Measurements from ENCODE around the gene CELF4.

Gene CELF4

GRCh38 chr18:37435150-37435867, 130.3 kb downstream of the CELF4 start:
- Histone ChIP-seq H3K27ac (ENCODE audit: insufficient read depth in 1 of 2, low read depth in 1 of 2, low read length in 2 of 2, poor library complexity in 1 of 2, severe bottlenecking in 2 of 2) (no peak overlapping the region), H3K4me3 (ENCODE audit: control insufficient read depth in 1 of 7, extremely low read depth in 1 of 7, insufficient read depth in 4 of 7, low read depth in 2 of 7, low read length in 6 of 7) (no peak overlapping the region), H3K36me3 (ENCODE audit: control insufficient read depth in 4 of 4, insufficient read depth in 4 of 4, low read length in 3 of 4) (no peaks in the 10 kb centered on the region), H3K9me3 (ENCODE audit: control extremely low read depth in 1 of 5, control insufficient read depth in 4 of 5, insufficient read depth in 2 of 5, low read depth in 1 of 5, low read length in 4 of 5) (peaks cover 0 to 3% (median 0%) of the 10 kb centered on the region in 5 experiments), H3K4me1 (ENCODE audit: control extremely low read depth in 1 of 4, control insufficient read depth in 4 of 4, insufficient read depth in 4 of 4, low read length in 3 of 4) (peaks cover 0 to 24% (median 11%) of the 10 kb centered on the region in 4 experiments), H3K27me3 (replicated peaks in 2 of 5; ENCODE audit: control insufficient read depth in 4 of 5, insufficient read depth in 5 of 5, low read length in 4 of 5) (no peaks in the 10 kb centered on the region)
- CTCF ChIA-PET, result no interaction called here
- POLR2A ChIA-PET, result no interaction called here
- no peak for DNase-seq
- 87% methylated on average over 4 of the region's 5 CpGs for WGBS (ENCODE audit: insufficient coverage)

GRCh38 chr18:37434161-37434860, 131.3 kb downstream of the CELF4 start:
- POLR2A ChIA-PET, result no interaction called here
- H3K9me3 ChIP-seq (ENCODE audit: control extremely low read depth in 1 of 5, control insufficient read depth in 4 of 5, insufficient read depth in 2 of 5, low read depth in 1 of 5, low read length in 4 of 5), result peaks cover 0 to 3% (median 0%) of the 10 kb centered on the region in 5 experiments
- peaks cover 0 to 28% (median 11%) of the 10 kb centered on the region in 4 experiments for H3K4me1 ChIP-seq (ENCODE audit: control extremely low read depth in 1 of 4, control insufficient read depth in 4 of 4, insufficient read depth in 4 of 4, low read length in 3 of 4)
- H3K27ac ChIP-seq (ENCODE audit: insufficient read depth in 1 of 2, low read depth in 1 of 2, low read length in 2 of 2, poor library complexity in 1 of 2, severe bottlenecking in 2 of 2), result no peak overlapping the region
- WGBS (ENCODE audit: insufficient coverage), result 95% methylated on average over 10 of the region's 13 CpGs
- CTCF ChIA-PET, result interaction anchor here (1.8 kb wide), 1 partner anchor 8 kb away, joined by 6 read pairs; no protein-coding TSS in a partner anchor
- H3K27me3 ChIP-seq (replicated peaks in 2 of 5; ENCODE audit: control insufficient read depth in 4 of 5, insufficient read depth in 5 of 5, low read length in 4 of 5), result no peaks in the 10 kb centered on the region
- H3K4me3 ChIP-seq (ENCODE audit: control insufficient read depth in 1 of 7, extremely low read depth in 1 of 7, insufficient read depth in 4 of 7, low read depth in 2 of 7, low read length in 6 of 7), result no peak overlapping the region
- H3K36me3 ChIP-seq (ENCODE audit: control insufficient read depth in 4 of 4, insufficient read depth in 4 of 4, low read length in 3 of 4), result no peaks in the 10 kb centered on the region
- DNase-seq, result no peak

GRCh38 chr18:37432436-37433195, 133.0 kb downstream of the CELF4 start:
- Histone ChIP-seq H3K9me3 (ENCODE audit: control extremely low read depth in 1 of 5, control insufficient read depth in 4 of 5, insufficient read depth in 2 of 5, low read depth in 1 of 5, low read length in 4 of 5) (peaks cover 0 to 2% (median 0%) of the 10 kb centered on the region in 5 experiments), H3K4me3 (ENCODE audit: control insufficient read depth in 1 of 7, extremely low read depth in 1 of 7, insufficient read depth in 4 of 7, low read depth in 2 of 7, low read length in 6 of 7) (no peak overlapping the region), H3K27ac (ENCODE audit: insufficient read depth in 1 of 2, low read depth in 1 of 2, low read length in 2 of 2, poor library complexity in 1 of 2, severe bottlenecking in 2 of 2) (no peak overlapping the region), H3K36me3 (ENCODE audit: control insufficient read depth in 4 of 4, insufficient read depth in 4 of 4, low read length in 3 of 4) (no peaks in the 10 kb centered on the region), H3K27me3 (replicated peaks in 2 of 5; ENCODE audit: control insufficient read depth in 4 of 5, insufficient read depth in 5 of 5, low read length in 4 of 5) (no peaks in the 10 kb centered on the region), H3K4me1 (ENCODE audit: control extremely low read depth in 1 of 4, control insufficient read depth in 4 of 4, insufficient read depth in 4 of 4, low read length in 3 of 4) (peaks cover 0 to 33% (median 11%) of the 10 kb centered on the region in 4 experiments)
- WGBS (ENCODE audit: insufficient coverage), result 87% methylated on average over 2 of the region's 7 CpGs
- CTCF ChIA-PET, result interaction anchor here (1.5 to 1.9 kb wide), 3 partner anchors 10 to 105 kb away, joined by 3 to 6 read pairs (median 4); no protein-coding TSS in a partner anchor
- DNase-seq, result peak in 1 of 3 donors; percentile 7
- POLR2A ChIA-PET, result no interaction called here

GRCh38 chr18:37430357-37431076, 135.1 kb downstream of the CELF4 start:
- no peaks in the 10 kb centered on the region for H3K36me3 ChIP-seq (ENCODE audit: control insufficient read depth in 4 of 4, insufficient read depth in 4 of 4, low read length in 3 of 4)
- peaks cover 0 to 33% (median 2%) of the 10 kb centered on the region in 4 experiments for H3K4me1 ChIP-seq (ENCODE audit: control extremely low read depth in 1 of 4, control insufficient read depth in 4 of 4, insufficient read depth in 4 of 4, low read length in 3 of 4)
- 82% methylated on average over 4 of the region's 6 CpGs for WGBS (ENCODE audit: insufficient coverage)
- no peaks in the 10 kb centered on the region for H3K9me3 ChIP-seq (ENCODE audit: control extremely low read depth in 1 of 5, control insufficient read depth in 4 of 5, insufficient read depth in 2 of 5, low read depth in 1 of 5, low read length in 4 of 5)
- POLR2A ChIA-PET, result no interaction called here
- CTCF ChIA-PET, result no interaction called here
- no peak for DNase-seq
- no peak overlapping the region for H3K4me3 ChIP-seq (ENCODE audit: control insufficient read depth in 1 of 7, extremely low read depth in 1 of 7, insufficient read depth in 4 of 7, low read depth in 2 of 7, low read length in 6 of 7)
- no peak overlapping the region for H3K27ac ChIP-seq (ENCODE audit: insufficient read depth in 1 of 2, low read depth in 1 of 2, low read length in 2 of 2, poor library complexity in 1 of 2, severe bottlenecking in 2 of 2)
- no peaks in the 10 kb centered on the region for H3K27me3 ChIP-seq (replicated peaks in 2 of 5; ENCODE audit: control insufficient read depth in 4 of 5, insufficient read depth in 5 of 5, low read length in 4 of 5)

GRCh38 chr18:37429791-37430190, 135.8 kb downstream of the CELF4 start:
- Histone ChIP-seq H3K27me3 (replicated peaks in 2 of 5; ENCODE audit: control insufficient read depth in 4 of 5, insufficient read depth in 5 of 5, low read length in 4 of 5) (no peaks in the 10 kb centered on the region), H3K9me3 (ENCODE audit: control extremely low read depth in 1 of 5, control insufficient read depth in 4 of 5, insufficient read depth in 2 of 5, low read depth in 1 of 5, low read length in 4 of 5) (no peaks in the 10 kb centered on the region), H3K36me3 (ENCODE audit: control insufficient read depth in 4 of 4, insufficient read depth in 4 of 4, low read length in 3 of 4) (no peaks in the 10 kb centered on the region), H3K4me1 (ENCODE audit: control extremely low read depth in 1 of 4, control insufficient read depth in 4 of 4, insufficient read depth in 4 of 4, low read length in 3 of 4) (peaks cover 0 to 36% (median 3%) of the 10 kb centered on the region in 4 experiments), H3K4me3 (ENCODE audit: control insufficient read depth in 1 of 7, extremely low read depth in 1 of 7, insufficient read depth in 4 of 7, low read depth in 2 of 7, low read length in 6 of 7) (no peak overlapping the region), H3K27ac (ENCODE audit: insufficient read depth in 1 of 2, low read depth in 1 of 2, low read length in 2 of 2, poor library complexity in 1 of 2, severe bottlenecking in 2 of 2) (no peak overlapping the region)
- 77% methylated on average over 3 of the region's 4 CpGs for WGBS (ENCODE audit: insufficient coverage)
- no peak for DNase-seq
- POLR2A ChIA-PET, result no interaction called here
- CTCF ChIA-PET, result no interaction called here

- no peak overlapping the region for H3K4me3 ChIP-seq (ENCODE audit: control insufficient read depth in 1 of 7, extremely low read depth in 1 of 7, insufficient read depth in 4 of 7, low read depth in 2 of 7, low read length in 6 of 7)
- no peak for DNase-seq
- WGBS (ENCODE audit: insufficient coverage), result 80% methylated on average over 6 of the region's 7 CpGs
- POLR2A ChIA-PET, result no interaction called here
- no peak overlapping the region for H3K27ac ChIP-seq (ENCODE audit: insufficient read depth in 1 of 2, low read depth in 1 of 2, low read length in 2 of 2, poor library complexity in 1 of 2, severe bottlenecking in 2 of 2)
- H3K27me3 ChIP-seq (replicated peaks in 2 of 5; ENCODE audit: control insufficient read depth in 4 of 5, insufficient read depth in 5 of 5, low read length in 4 of 5), result no peaks in the 10 kb centered on the region
- CTCF ChIA-PET, result no interaction called here
- no peaks in the 10 kb centered on the region for H3K9me3 ChIP-seq (ENCODE audit: control extremely low read depth in 1 of 5, control insufficient read depth in 4 of 5, insufficient read depth in 2 of 5, low read depth in 1 of 5, low read length in 4 of 5)
- H3K36me3 ChIP-seq (ENCODE audit: control insufficient read depth in 4 of 4, insufficient read depth in 4 of 4, low read length in 3 of 4), result no peaks in the 10 kb centered on the region
- peaks cover 0 to 43% (median 5%) of the 10 kb centered on the region in 4 experiments for H3K4me1 ChIP-seq (ENCODE audit: control extremely low read depth in 1 of 4, control insufficient read depth in 4 of 4, insufficient read depth in 4 of 4, low read length in 3 of 4)
Observed at GRCh38 chr18:37428288-37428974, 137.2 kb downstream of the CELF4 start.

Data from common myeloid progenitor, CD34-positive (primary cell).